Measurements from ENCODE around the gene MEX3D. TPM values are rescaled to one million over a fixed set of nuclear protein-coding genes. Genes with fewer than 3 reads are reported as not detected.

MEX3D gene
- total RNA-seq, 1 experiment from 2014 or later = 70.4 TPM

- Histone ChIP-seq H4K5ac (ENCODE audit: insufficient read length, low read depth, low read length) (no peak overlapping the region), H3K18ac (ENCODE audit: insufficient read length, low read depth, low read length) (no peak overlapping the region), H3K14ac (ENCODE audit: insufficient read depth, low read length) (no peak overlapping the region), H3K79me2 (ENCODE audit: insufficient read depth, low read length) (no peaks in the 10 kb centered on the region), H3K56ac (ENCODE audit: insufficient read length, low read depth, low read length) (no peak overlapping the region), H3K4me1 (ENCODE audit: insufficient read depth, low read length) (no peaks in the 10 kb centered on the region), H4K8ac (replicated peaks; ENCODE audit: insufficient read length, low read depth, low read length) (no peak overlapping the region), H2BK15ac (ENCODE audit: low read depth, low read length) (no peak overlapping the region), H2BK12ac (ENCODE audit: insufficient read length, low read depth, low read length) (no peak overlapping the region), H3K4ac (ENCODE audit: low read depth, low read length) (no peak overlapping the region), H2BK5ac (ENCODE audit: insufficient read length, low read length) (no peak overlapping the region), H3K9ac (ENCODE audit: extremely low read depth, insufficient read length, low read length) (no peak overlapping the region), H3K9me3 (ENCODE audit: control insufficient read depth, low read depth, low read length) (no peaks in the 10 kb centered on the region), H3K27me3 (ENCODE audit: insufficient read depth, low read length) (no peaks in the 10 kb centered on the region), H3K4me2 (ENCODE audit: insufficient read depth, insufficient read length, low read length) (no peak overlapping the region), H3K23me2 (ENCODE audit: insufficient read length, low read depth, low read length, poor library complexity, severe bottlenecking) (peaks cover 4% of the 10 kb centered on the region), H3K79me1 (ENCODE audit: insufficient read depth, low read depth, low read length, poor library complexity, severe bottlenecking) (no peaks in the 10 kb centered on the region), H4K91ac (ENCODE audit: insufficient read length, low read depth, low read length) (no peak overlapping the region), H3K27ac (ENCODE audit: insufficient read length, low read depth, low read length) (no peak overlapping the region), H2BK120ac (ENCODE audit: low read depth, low read length, poor library complexity, severe bottlenecking) (no peak overlapping the region), H4K20me1 (ENCODE audit: control insufficient read depth, insufficient read depth, insufficient read length) (no peaks in the 10 kb centered on the region), H3T11ph (ENCODE audit: low read length) (no peak overlapping the region), H3K23ac (ENCODE audit: insufficient read length, low read depth, low read length) (no peak overlapping the region), H2BK20ac (ENCODE audit: low read depth, low read length, poor library complexity, severe bottlenecking) (no peak overlapping the region), H2AFZ (ENCODE audit: low read length) (no peak overlapping the region), H2AK5ac (ENCODE audit: insufficient read length, low read length) (no peak overlapping the region)
- peaks cover 0 to 9% of the 10 kb centered on the region in 2 experiments; a peak in 1 of 5 replicates for H3K9me3 Mint-ChIP-seq
- peaks cover 13 to 17% of the 10 kb centered on the region in 2 experiments for H3K4me1 Mint-ChIP-seq
- H3K36me3 Mint-ChIP-seq (ENCODE audit: insufficient read depth in 1 of 3, low read depth in 3 of 3) = no peaks in the 10 kb centered on the region
- H3K27me3 Mint-ChIP-seq (ENCODE audit: low read depth) = peaks cover 65% of the 10 kb centered on the region
- DNase-seq = no peak
- H3K4me3 Mint-ChIP-seq = no peak overlapping the region; a peak in 1 of 5 replicates
- no peak for TF ChIP-seq CTCF (conservative IDR thresholded peaks at IDR 0.05)
- no peak overlapping the region for H3K27ac Mint-ChIP-seq
- WGBS (ENCODE audit: extremely low coverage, insufficient read length, low lambda C conversion rate) = no CpG with 5 or more reads among the region's 22 CpGs
Observed at GRCh38 chr19:1511318-1512317, 56.5 kb downstream of the MEX3D start.
